ENCODE measurements around the gene RCE1. TPM values are rescaled to one million over a fixed set of nuclear protein-coding genes. Genes with fewer than 3 reads are reported as not detected.

RCE1 gene
- total RNA-seq, 1 donor from 2014 or later: 18.8 TPM

GRCh38 chr11:66855574-66856495 lies 12.6 kb downstream of the RCE1 start:
- TF ChIP-seq CTCF (IDR thresholded peaks at IDR 0.05): no peak
- H3K27me3 Mint-ChIP-seq (ENCODE audit: low read depth): no peaks in the 10 kb centered on the region
- DNase-seq (ENCODE audit: low spot score): peak; percentile 96
- peak overlapping the region; percentile 90 for H3K4me3 Mint-ChIP-seq (ENCODE audit: unreplicated experiment)
- peak overlapping the region; percentile 75 for H3K27ac Mint-ChIP-seq (ENCODE audit: unreplicated experiment)
- peaks cover 14% of the 10 kb centered on the region for H3K4me1 Mint-ChIP-seq (ENCODE audit: low read depth)
- H3K9me3 Mint-ChIP-seq (ENCODE audit: low read depth): no peaks in the 10 kb centered on the region
- H3K36me3 Mint-ChIP-seq (ENCODE audit: low read depth): no peaks in the 10 kb centered on the region

DNA sequence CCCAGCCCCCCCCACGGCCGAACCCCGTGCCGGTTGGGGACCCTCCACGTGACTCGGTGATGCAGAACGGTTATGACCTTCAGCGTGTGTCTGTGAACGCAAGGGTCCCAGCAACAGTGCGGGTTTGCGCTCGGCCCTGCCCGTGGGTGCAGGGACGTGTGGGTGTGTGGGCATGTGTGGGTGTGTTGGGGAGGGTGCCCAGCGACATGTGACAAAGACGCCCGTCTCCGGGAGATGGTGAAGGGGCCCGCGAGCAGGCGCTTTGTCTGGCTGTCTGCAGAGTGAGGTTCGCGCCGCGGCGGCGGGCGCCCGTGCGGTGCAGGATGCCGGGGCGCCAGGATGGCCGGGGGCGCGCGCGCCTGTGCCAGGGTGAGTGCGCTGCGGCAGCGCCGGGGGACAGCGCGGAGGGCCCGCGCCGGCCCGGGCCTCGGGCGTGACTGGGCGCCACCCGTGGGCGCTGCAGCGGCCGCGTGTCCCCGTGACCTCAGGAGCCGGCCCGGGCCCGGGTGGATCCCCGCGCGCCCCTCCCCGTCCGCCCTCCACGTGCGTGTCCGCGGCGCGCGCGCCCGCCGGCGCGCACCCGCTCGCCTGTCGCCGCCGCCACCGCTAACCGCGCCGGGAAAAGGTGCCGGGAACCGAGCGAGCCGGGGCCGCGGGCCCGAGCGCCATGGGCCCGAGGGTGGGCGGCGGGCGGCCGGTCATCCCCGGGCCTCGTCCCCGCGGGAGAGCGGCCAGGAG lies 13.4 kb downstream of the RCE1 start, which contains the start of gene LRFN4:
Gene LRFN4, plus strand, starts transcription at position 569 of the 738 bp plus-strand sequence. CDS start 681 bp downstream, outside the sequence.
- Mint-ChIP-seq H3K36me3 (ENCODE audit: low read depth) (peaks cover 1% of the 10 kb centered on the region), H3K4me3 (ENCODE audit: unreplicated experiment) (peak within 1 kb of the TSS; percentile 90)

DNA sequence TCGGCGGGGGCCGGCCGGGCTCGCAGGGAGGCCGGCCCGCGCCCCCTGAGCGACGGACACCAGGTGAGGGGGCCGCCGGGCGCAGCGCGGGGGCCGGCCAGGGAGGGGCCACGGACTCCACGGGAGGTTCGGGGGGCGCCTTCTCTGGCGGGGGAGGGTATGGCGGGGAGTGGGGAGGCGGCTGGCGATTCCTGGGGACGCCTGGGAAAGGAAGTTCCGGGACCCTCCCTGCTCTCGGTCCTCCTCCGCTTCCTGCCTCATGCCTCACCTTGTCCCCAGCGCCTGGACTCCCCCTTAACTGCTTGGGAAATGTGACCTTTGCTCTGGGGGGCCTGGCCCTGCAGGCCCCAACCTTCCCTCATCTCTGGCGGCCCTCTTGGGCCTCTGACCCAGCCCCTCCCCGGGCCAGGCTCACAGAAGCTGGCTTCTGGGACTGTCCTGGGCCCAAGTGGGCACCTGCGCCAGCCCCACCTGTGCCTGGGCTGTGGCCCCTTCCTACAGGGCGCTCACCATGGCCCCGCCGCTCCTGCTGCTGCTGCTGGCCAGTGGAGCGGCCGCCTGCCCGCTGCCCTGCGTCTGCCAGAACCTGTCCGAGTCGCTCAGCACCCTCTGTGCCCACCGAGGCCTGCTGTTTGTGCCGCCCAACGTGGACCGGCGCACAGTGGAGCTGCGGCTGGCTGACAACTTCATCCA lies 14.1 kb downstream of the RCE1 start:
- DNase-seq (ENCODE audit: low spot score): peak; percentile 89
- peaks cover 14% of the 10 kb centered on the region for H3K4me1 Mint-ChIP-seq (ENCODE audit: low read depth)
- peak overlapping the region; percentile 77 for H3K4me3 Mint-ChIP-seq (ENCODE audit: unreplicated experiment)
- no peak for TF ChIP-seq CTCF (IDR thresholded peaks at IDR 0.05)
- no peaks in the 10 kb centered on the region for H3K9me3 Mint-ChIP-seq (ENCODE audit: low read depth)
- peaks cover 1% of the 10 kb centered on the region for H3K36me3 Mint-ChIP-seq (ENCODE audit: low read depth)
- H3K27me3 Mint-ChIP-seq (ENCODE audit: low read depth): no peaks in the 10 kb centered on the region
- H3K27ac Mint-ChIP-seq (ENCODE audit: unreplicated experiment): no peak overlapping the region

More for the DNA sequence above, 13.4 kb downstream of the RCE1 start, which contains the start of gene LRFN4:
- peak within 1 kb of the TSS; percentile 85 for H3K27ac Mint-ChIP-seq (ENCODE audit: unreplicated experiment)
- TF ChIP-seq CTCF (IDR thresholded peaks at IDR 0.05): no peak
- peaks cover 14% of the 10 kb centered on the region for H3K4me1 Mint-ChIP-seq (ENCODE audit: low read depth)
- no peaks in the 10 kb centered on the region for H3K9me3 Mint-ChIP-seq (ENCODE audit: low read depth)
- no peaks in the 10 kb centered on the region for H3K27me3 Mint-ChIP-seq (ENCODE audit: low read depth)
- peak; percentile 83 for DNase-seq (ENCODE audit: low spot score)

DNA sequence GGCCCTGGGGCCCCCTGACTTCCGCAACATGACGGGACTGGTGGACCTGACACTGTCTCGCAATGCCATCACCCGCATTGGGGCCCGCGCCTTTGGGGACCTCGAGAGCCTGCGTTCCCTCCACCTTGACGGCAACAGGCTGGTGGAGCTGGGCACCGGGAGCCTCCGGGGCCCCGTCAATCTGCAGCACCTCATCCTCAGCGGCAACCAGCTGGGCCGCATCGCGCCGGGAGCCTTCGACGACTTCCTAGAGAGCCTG lies 14.6 kb downstream of the RCE1 start:
- Mint-ChIP-seq H3K4me3 (ENCODE audit: unreplicated experiment) (peak overlapping the region; percentile 77), H3K27me3 (ENCODE audit: low read depth) (no peaks in the 10 kb centered on the region), H3K36me3 (ENCODE audit: low read depth) (peaks cover 1% of the 10 kb centered on the region), H3K9me3 (ENCODE audit: low read depth) (no peaks in the 10 kb centered on the region), H3K27ac (ENCODE audit: unreplicated experiment) (no peak overlapping the region), H3K4me1 (ENCODE audit: low read depth) (peaks cover 14% of the 10 kb centered on the region)
- no peak for TF ChIP-seq CTCF (IDR thresholded peaks at IDR 0.05)
- DNase-seq (ENCODE audit: low spot score): no peak

Data from chondrocyte (in vitro differentiated cells).